Measurements from ENCODE around the gene KCNJ12.
"Not testable (repeated sequence)": the region's sequence is repeated elsewhere in the genome, so short reads cannot be mapped to it uniquely, and the experiment has no call there.

Gene KCNJ12

DNA sequence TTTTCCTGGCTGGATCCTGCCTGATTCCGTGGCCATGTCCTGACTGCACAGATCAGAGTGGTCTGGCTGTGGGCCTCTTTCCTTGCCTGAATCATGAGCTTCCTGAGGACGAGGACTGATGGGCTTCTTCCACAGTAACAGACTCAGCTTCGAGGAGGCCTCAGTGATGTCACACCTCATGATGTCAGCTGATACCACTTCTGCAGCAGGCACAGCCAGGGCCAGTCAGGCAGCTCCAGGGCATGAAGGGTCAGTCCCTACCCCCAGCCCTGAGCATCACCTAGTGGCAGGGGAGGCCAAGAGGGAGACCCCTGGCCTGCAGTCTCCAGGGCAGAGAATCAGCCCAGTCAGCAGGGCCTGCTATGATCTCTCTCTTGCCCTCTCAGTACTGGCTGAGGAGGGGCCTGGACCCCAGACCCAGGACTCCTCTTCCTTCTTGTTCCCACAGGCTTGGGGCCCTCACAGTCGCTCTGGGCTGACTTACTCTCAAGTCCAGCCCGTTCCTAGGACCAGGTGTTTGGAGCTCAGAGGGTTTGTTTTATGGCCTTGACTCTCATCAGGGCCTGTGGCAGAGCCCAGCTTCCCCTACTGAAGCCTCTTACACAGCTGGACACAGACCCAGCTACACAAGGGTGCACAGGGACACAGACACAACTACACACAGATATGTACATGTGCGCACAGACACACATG, 26.7 kb upstream of the KCNJ12 start:
- not testable (repeated sequence) for DNase-seq (ENCODE audit: low read depth in 2 of 2)

DNA sequence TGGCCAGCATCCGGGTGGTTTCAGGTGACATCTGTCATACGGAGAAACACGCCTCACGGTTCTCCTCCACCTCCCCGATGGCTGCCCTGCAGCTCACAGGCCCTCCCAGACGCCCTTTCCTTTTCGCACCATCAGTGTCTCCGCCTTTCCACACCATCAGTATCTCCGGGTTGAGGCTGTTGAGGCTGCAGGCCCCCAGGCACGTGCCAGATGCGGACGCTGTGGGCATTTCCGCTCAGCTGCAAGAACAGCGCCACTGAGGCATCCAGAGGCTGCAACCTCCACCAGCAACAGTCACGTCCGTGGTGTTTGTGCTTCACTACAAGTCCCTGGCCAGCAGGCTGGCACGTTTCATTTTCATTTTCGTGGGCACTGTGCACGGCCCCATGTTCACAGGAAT, 25.7 kb upstream of the KCNJ12 start:
- not testable (repeated sequence) for DNase-seq (ENCODE audit: low read depth in 2 of 2)

DNA sequence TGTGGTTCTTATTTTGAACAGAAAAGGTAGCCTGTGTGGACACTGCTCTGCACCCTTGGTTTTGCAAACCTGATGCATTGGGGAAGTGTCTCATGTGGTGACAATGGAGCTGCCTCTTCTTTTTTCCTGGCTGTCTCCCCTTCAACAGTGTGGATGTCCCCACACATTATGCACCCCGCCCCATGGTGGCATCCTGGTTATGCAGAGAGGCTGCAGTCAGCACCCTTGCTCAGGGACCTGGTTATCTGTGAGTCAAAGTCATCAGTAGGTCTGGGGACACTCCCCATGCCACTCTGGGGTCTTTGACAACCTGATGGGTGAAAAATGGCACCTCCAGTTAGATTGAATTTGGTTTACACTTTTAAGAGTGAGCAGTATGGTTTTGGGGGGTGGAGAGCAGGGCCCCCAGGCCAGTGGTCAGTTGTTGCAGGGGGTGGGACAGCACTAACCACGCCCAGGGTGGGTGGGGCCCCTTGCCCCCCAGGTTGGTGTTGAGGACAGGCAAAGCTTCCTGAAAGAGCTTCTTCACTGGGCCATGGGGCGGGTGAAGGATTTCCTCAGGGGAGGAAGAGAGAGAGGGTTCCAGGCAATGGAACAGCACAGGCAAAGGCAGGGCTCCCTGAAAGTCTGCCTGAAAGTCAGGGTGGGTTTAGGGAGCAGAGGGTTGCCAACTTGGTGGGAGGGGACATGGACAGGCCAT, 24.6 kb upstream of the KCNJ12 start:
- no peak for DNase-seq (ENCODE audit: low read depth in 2 of 2)

DNA sequence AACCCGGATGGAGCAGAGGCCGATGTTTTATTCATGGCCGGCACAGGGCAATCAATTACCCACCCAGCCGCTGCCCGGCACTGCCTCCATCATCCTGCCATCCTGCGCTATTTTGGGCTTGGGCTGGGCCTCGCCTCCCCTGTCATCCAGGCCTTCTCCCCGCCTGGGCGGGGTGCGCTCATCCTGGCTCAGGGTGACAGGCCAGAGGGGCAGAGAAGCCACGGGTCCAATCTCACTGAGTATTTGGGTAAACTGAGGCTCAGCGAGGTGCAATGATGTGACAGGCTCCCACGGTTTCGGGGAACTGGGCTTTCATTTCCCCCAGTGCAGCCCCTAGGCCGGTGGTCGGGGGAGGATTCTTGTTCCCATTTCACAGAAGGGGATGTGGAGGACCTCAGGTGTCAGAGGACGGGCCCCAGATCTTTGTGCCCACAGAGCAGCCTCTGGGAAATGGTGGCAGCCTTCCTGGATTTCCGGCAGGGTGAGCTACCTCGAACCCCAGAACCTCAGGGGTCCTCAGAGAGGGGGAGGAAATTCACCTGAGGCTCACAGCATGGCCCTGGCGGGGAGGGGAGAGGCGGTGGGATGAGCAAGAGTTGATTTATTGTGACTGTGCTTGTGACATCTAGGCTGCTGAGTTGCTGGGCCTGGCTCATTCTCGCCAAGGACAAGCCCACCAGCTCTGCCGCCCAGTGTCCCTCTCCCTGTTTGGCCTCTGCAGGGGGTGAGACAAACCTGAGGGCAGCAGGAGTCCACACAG, 23.8 kb upstream of the KCNJ12 start:
- no peak for DNase-seq (ENCODE audit: low read depth in 2 of 2)

DNA sequence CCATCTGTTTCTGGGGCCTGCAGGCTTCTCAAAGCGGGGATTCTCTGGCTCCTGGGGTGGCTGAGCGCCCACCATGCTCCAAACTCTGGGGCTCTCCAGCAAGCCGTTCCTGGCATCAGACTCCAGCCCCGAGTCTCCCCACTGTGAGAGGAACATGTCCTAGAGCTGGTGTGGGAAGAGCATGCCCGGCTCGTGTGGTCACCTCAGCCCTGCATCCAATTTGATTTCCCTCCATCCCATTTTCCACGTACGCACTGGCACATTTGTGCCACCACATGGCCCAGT, 23.2 kb upstream of the KCNJ12 start:
- DNase-seq (ENCODE audit: low read depth in 2 of 2), result no peak

DNA sequence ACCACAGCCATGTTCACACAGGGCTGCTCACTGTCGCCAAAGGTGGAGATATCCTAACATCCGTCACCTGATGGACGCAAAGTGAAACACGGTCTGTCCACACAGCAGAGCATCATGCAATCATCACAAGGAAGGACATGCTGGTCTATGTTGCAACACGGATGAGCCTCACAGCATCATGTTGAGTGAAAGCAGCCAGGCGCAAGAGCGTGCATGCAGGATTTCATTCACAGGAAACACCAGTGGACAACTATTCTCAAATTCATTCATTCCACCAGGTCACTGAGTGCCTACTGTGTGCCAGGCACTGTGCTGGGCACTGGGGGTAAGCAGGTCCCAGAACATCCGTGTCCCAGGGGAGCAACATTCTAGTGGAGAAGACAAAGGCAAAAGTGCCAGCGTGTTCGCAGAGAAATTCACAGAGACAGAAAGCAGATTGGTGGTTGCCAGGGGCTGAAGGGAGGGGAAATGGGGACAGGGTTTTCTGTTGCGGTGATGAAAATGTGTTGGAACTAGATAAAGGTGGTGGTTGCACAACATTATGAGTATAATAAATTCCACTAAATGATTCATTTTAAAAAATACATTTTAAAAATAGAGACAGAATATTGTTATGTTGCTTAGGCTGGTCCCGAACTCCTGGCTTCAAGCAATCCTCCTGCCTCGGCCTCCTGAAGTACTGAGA, 22.7 kb upstream of the KCNJ12 start:
- DNase-seq (ENCODE audit: low read depth in 2 of 2), result no peak

DNA sequence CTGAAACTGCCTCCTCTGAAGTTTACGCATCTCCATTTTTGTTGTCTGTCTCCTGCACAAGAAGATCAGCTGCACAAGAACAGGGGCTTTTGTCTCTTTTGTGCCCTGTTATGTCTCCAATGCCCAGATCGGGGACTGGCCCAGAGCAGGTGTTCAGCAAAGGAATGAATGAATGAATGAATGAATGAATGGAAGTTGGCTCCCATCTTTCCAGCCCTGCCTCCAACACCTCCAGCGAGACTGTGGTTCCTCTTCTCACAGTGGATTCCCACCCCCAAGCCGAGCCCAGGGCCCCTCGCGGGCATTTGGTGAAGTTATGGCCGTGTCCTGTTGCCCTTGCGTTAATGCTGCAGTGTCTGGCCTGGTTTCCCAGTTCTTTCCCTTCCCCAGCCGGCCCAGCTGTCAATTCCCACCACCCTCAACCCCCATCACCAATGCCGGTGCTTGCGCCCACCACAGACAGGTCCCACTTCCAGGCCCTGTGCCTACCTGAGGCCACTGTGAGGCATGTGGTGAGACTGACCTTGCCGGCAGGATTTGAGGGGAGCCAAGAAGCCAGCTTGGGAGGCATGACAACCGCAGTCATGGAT, 21.3 kb upstream of the KCNJ12 start:
- DNase-seq (ENCODE audit: low read depth in 2 of 2), result no peak

DNA sequence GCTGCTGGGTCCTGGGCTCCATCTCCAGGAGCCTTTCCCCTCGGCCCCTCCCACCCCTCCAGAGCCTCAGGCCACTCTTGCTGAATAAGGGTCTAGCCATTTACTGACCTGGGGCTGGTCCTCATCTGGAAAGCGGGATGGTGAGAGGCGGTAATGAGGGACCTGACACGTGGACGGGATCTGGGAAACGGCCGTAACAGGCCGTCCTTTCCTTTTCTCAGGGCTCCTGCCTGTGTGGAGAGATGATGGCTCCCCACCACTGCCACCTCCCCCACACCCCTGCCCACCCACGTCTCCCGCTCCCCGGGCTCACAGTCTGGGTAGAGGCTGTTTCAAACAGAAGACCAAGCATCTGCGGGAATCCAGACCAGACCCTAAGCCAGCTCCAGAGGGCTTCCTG, 20.6 kb upstream of the KCNJ12 start:
- no peak for DNase-seq (ENCODE audit: low read depth in 2 of 2)

DNA sequence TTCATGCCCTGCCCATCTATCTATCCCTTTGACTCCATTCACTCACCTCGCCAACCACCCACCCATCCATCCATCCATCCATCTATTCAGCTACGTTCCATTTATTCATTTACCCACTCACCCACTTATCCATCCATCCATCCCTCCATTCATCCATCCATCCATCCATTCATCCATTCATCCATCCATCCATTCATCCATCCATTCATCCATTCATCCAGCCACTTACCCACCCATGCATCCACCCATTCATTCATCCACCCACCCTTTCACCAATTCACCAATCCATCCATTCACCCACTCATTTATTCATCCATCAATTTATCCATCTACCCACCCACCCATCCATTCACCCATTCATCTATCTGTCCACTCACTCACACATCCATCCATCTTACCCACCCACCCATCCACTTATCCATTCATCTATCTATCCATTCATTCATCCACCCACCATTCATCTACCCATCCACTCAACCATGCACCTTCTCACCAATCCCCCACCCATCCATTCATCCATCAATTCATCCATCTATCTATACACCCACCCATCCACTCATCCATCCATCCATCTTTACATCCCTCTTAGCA, 19.5 kb upstream of the KCNJ12 start:
- DNase-seq (ENCODE audit: low read depth in 2 of 2), result no peak

DNA sequence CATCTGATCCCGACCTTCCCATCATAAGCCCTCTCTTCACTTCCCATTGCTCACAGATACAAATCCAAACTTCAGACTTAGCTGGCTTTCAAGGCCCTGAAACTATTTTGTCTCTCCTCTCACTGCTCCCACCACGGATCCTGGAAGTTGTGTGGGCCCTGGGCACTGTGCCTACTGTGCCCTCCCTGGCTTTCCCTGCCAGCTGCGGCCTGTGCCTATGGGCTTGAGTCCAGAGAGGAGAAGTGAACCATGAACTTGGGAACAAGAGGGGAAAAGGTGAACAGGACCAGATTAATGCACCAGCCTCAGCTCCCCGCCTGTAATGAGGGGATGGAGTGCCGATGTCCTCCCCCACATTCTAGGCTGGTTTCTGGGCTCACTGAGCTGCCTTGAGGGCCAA, 18.9 kb upstream of the KCNJ12 start:
- DNase-seq (ENCODE audit: low read depth in 2 of 2), result no peak

DNA sequence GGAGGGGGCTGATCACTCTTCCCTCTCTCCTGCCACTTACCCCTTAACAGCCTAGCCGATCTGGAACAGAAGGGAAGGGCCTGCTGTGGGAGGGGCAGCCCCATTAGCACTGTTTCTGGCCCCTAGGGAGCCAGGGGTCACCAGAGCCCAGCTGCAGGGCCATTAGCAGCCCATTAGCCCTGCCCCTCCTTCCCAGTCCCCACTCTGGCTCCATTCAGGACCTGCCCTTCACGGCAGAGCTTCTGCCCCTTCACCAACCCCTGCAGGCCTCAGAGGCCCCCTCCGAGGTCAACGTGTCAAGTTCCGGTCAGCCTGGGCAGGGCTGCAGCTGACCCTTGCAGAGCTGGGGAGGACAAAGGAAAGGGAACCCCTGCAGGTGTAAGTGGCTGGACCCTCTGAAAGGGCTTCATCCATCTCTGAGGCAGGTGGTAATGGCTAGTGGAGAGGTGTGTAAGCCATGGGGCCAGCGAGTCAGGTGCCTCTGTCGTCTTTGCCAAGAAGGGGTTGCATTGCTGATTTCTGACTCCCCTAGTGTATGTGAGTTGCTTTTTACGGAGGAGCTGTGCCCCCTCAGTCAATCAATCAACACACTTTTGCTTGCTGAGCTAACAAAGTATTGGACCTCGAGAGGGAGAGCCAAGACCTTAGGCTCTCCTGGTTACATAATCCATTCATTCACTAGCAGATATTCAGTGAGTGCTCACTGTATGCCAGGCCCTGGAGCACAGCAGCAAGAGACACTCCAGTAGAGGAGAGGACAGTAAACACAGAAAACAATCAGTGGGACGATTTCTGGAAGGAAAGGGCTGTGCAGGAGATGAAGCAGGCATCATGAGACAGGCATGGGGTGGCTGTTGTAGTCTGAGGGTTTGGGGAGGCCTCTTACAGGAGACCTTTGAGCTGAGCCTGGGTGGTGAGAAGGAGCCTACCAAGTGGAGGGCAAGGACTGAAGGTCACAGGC, 18.2 kb upstream of the KCNJ12 start:
- no peak for DNase-seq (ENCODE audit: low read depth in 2 of 2)

DNA sequence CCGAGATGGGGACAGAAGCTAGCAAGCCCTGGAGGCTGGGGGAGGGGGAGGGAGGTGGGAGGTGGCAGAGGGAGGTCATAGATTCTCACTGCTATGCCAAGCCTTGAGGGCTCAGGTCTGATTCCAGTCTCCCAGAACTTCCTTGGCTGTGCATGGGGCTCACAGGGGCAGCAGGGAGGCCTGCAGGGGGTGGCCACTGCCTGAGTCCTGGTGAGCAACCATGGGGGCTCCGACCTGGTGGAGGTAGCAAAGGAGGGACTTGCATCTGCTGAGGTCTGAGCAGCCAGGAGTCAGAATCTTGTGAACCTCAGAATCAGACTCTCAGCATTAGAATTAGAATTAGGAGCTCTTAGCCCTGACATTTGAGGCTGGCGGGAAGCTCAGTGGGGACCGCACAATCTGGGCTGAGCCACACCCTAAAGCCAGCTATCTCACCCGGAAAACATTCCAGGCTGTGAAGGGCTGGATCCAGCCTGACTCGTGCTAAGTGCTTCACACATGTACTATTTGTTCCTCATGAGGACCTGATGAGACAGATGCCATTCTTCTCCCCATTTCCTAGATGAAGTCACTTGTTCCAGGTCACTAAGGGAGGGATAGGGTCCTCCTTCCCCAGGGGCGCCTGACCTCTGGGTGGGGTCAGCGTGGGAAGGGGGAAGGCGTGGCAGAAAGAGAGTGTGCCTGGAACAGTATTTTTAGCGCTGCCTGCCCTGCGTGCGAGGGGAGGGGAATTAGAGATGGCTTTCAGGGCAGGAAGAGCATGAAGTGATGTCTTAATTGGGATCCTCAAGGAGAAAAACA, 17.3 kb upstream of the KCNJ12 start:
- DNase-seq (ENCODE audit: low read depth in 2 of 2), result no peak

DNA sequence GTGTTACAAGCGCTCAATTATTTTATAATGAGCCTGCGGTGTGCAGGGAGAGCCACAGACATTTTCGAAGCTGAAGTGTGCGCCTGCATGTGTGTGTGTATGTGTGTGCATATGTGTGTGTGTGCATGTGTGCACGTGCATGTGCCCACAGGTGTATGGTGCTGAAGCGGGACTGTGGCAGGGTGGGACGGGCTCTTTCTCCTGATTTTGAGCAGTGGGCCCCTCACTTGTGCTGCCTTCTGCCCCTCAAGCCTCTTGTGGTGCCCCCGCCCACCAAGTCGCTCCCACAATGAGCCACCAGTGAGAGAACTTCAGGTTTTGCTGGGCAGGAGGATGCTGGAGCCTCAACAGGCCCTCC, 16.7 kb upstream of the KCNJ12 start:
- DNase-seq (ENCODE audit: low read depth in 2 of 2), result no peak

DNA sequence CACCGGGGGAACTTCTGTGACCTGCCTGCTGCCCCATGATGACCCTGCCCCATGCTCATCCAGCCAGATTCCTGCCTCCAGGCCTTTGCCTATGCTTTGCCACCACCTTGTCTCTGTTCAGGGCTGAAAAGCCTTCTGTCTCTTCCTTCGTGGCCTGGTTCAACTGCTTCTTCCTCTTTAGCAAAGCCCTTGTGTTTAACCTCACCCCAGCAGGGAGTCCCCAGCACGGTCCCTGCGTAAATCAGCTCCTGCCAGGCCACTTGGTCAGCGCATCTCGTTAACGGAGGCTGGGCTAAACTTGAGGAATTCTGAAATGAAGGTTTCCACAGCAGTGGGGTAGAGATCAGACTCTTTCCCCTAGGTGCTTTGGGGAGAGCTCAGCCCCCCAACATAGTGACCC, 16.1 kb upstream of the KCNJ12 start:
- no peak for DNase-seq (ENCODE audit: low read depth in 2 of 2)

DNA sequence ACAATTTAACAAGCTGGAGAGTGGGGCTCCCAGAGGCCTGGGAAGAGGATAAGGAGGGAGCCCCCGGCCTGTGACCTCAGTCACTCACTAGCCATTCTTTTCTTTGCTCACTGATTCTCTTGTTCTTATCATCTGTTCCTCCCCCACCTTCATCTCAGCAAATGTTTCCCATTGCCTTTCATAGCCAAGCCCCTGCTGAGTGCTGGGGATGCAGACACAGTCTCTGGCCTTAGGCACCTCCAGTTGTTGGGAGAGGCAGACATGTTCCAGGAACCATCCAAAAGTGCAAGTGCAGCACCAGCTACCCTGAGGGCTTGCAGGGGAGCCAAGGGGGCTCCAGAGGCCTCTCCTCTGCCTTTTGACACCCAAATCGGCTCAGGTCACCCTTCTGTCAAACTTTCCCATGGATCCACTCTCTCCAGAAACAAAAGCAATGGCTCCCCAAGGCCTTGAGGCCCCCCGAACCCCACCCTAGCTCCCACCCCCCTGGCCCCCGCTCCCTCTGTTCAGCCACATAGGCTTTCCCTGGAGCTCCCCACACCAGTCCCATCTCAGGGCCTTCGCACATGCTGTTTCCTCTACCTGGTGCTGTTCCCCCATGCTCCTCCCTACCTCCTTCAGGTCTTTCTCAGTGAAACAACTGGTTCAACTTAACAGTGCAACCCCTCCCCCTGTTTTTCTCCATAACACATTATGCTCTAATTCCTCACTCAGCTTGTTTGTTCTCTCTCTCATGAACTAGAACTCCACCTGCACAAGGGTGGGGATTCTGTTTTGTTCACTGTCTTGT, 14.9 kb upstream of the KCNJ12 start:
- DNase-seq (ENCODE audit: low read depth in 2 of 2), result no peak

DNA sequence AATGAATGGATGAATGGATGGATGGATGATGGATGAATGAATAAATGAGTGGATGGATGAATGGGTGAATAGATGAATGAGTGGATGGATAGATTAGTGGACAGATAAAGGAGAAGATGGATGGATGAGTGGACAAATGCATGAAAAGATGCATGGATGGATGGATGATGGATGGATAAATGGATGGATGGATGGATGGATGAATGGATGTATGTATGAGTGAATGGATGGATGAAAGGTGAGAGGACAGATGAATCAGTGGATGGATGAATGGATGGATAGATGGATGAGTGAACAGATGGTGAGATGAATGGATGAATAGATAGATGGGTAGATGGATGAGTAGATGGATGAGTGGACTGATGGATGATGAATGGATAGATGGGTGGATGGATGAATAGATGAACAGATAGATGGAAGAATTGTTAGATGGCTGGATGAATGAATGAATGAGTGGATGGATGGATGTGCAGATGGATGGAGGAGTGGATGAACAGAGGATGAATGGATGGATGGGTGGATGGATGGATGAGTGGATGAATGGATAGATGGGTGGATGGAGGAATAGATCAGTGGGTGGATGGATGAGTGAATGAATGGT, 13.7 kb upstream of the KCNJ12 start:
- DNase-seq (ENCODE audit: low read depth in 2 of 2), result no peak

DNA sequence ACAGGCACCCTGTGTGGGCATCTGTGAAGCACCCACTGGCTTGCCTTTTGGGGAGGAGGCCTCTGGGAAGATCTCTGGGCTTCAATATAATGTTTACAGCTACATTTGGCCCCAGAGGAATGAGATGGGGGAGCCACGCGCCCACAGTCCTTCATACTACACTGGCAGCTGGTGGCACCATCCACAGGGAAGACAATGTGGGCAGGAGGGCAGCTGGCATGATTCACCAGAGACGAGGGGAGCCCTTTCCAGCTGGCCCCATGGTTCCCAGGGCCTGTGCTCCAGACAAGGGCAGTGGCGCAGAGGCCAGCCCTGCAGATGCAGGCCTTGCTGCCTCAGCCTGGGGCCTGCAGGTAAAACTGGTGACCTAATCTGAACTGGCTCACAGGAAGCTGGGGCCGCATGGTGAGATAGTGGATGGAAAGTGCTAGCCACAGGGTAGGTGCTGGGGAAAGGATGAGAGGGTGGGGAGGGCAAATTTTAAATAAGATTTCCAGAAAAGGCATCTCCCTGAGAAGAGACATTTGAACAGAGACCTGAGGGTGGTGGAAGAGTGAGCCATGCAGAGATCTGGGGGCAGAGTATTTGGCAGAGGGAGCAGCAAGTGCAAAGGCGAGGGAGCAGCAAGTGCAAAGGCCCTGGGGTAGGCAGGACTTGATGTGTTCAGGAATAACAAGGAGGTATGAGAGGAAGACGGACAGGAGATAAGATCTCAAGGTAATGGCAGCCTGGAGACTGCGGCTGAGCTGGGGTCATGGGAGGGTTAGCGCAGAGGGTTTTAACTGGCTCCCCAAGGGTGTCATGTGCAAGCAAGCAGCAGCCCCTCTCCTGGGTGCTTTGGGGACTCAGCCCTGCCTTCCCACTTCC, 12.1 kb upstream of the KCNJ12 start:
- DNase-seq (ENCODE audit: low read depth in 2 of 2), result no peak

DNA sequence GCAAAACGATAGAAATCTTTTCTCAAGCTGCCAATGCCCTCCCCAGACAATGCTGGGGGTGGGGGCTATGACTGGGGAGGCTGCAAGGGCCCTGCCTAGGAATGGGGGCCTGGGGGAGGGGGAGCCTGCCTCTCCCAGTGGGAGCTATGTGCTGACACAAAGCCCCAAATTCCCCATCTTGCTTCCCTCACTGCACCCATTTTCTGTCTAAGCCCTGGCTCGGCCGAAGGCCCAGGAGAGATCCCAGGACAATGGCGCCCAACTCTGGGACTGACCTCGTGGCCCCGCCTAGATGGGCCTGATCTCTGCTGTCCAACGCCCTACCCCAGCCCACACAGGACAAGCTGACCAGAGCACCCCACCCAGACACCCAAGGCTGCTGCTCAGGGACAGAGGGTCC, 11.1 kb upstream of the KCNJ12 start:
- no peak for DNase-seq (ENCODE audit: low read depth in 2 of 2)

All from stimulated activated CD8-positive, alpha-beta memory T cell treated with anti-CD3 and anti-CD28 coated beads, Interleukin-7, amount 100 ng/mL, for 4 hours (primary cell).